GM23338 (cell line): ENCODE data around the gene ASB2. TPM values are rescaled to one million over a fixed set of nuclear protein-coding genes. Genes with fewer than 3 reads are reported as not detected.

Source experiments
- ATAC-seq: fragments of 200-7000 bp; cut with Tn5 transposase; 3 replicates; pipeline ENCODE4 v1.9.1; 2020
- DNase-seq: peaks from one replicate; pipeline ENCODE4 v3.0.0-alpha.2; 2015; ENCODE audit warnings: low spot score
- H2AFZ ChIP-seq: fragments of 200-600 bp; sonication (generic); 2 replicates; pipeline ENCODE4 v1.8.0; 2016; ENCODE audit warnings: antibody characterized with exemption, mild to moderate bottlenecking, moderate library complexity
- H3F3A ChIP-seq: fragments of 200-600 bp; sonication (generic); replicated peaks from 2 replicates; pipeline ENCODE4 v1.8.0; 2017; ENCODE audit warnings: antibody characterized with exemption, mixed run types, low read depth
- H3K27ac ChIP-seq: fragments of 200-600 bp; sonication (generic); 2 replicates; pipeline ENCODE4 v1.6.1; 2016; ENCODE audit warnings: low read depth
- H3K27me3 ChIP-seq: fragments of 200-600 bp; sonication (generic); 2 replicates; pipeline ENCODE4 v1.8.0; 2016; ENCODE audit warnings: mild to moderate bottlenecking, mixed run types, moderate library complexity; ENCODE audit not compliant: insufficient read depth
- H3K36me3 ChIP-seq: fragments of 200-600 bp; sonication (generic); 2 replicates; pipeline ENCODE4 v1.8.0; 2016; ENCODE audit warnings: mild to moderate bottlenecking; ENCODE audit not compliant: insufficient read depth
- H3K4me1 ChIP-seq: fragments of 200-600 bp; sonication (generic); 2 replicates; pipeline ENCODE4 v1.8.0; 2016; ENCODE audit warnings: mild to moderate bottlenecking, moderate library complexity; ENCODE audit not compliant: insufficient read depth
- H3K4me2 ChIP-seq: fragments of 200-600 bp; sonication (generic); 2 replicates; pipeline ENCODE4 v1.7.1; 2017; ENCODE audit warnings: mixed run types
- H3K4me3 ChIP-seq: fragments of 200-600 bp; sonication (generic); 2 replicates; pipeline ENCODE4 v1.6.1; 2016; ENCODE audit warnings: mixed run types
- H3K79me2 ChIP-seq: fragments of 200-600 bp; sonication (generic); replicated peaks from 2 replicates; pipeline ENCODE4 v1.8.0; 2017; ENCODE audit warnings: mild to moderate bottlenecking; ENCODE audit not compliant: insufficient read depth
- H3K9me2 ChIP-seq: fragments of 200-600 bp; sonication (generic); 2 replicates; pipeline ENCODE4 v1.8.0; 2017; ENCODE audit not compliant: insufficient read depth
- H4K20me1 ChIP-seq: fragments of 200-600 bp; sonication (generic); replicated peaks from 2 replicates; pipeline ENCODE4 v1.8.0; 2017; ENCODE audit warnings: mild to moderate bottlenecking; ENCODE audit not compliant: insufficient read depth
- H3K27ac Mint-ChIP-seq: 2 replicates; pipeline ENCODE4 v1.8.0; 2020; ENCODE audit warnings: inconsistent platforms, mild to moderate bottlenecking, moderate library complexity, mixed read lengths
- H3K27me3 Mint-ChIP-seq: 3 replicates; pipeline ENCODE4 v1.8.0; 2022; ENCODE audit warnings: low read depth, mild to moderate bottlenecking, moderate library complexity, mixed read lengths, inconsistent platforms; ENCODE audit not compliant: insufficient read depth, poor library complexity
- H3K36me3 Mint-ChIP-seq: 3 replicates; pipeline ENCODE4 v1.8.0; 2021; ENCODE audit warnings: low read depth, mild to moderate bottlenecking, inconsistent platforms, moderate library complexity, mixed read lengths
- H3K4me1 Mint-ChIP-seq: 3 replicates; pipeline ENCODE4 v1.8.0; 2020; ENCODE audit warnings: mild to moderate bottlenecking, inconsistent platforms, mixed read lengths
- H3K4me3 Mint-ChIP-seq: 3 replicates; pipeline ENCODE4 v1.8.0; 2021; ENCODE audit warnings: moderate library complexity, mild to moderate bottlenecking, inconsistent platforms, mixed read lengths
- H3K9me3 Mint-ChIP-seq: 3 replicates; pipeline ENCODE4 v1.8.0; 2020; ENCODE audit warnings: moderate library complexity, mild to moderate bottlenecking, inconsistent platforms, mixed read lengths
- CREB1 ChIP-seq: fragments of 250-450 bp; sonication (Bioruptor Pico); IDR thresholded peaks from 2 replicates; pipeline ENCODE4 v1.5.0; 2020; ENCODE audit warnings: low read depth, mild to moderate bottlenecking, moderate library complexity
- ETS1 ChIP-seq: IDR thresholded peaks from 2 replicates; pipeline ENCODE4 v1.6.1; 2016; ENCODE audit warnings: antibody characterized with exemption
- EZH2 ChIP-seq: fragments of 200-600 bp; sonication (generic); IDR thresholded peaks from one replicate; pipeline ENCODE4 v1.8.0; 2017; ENCODE audit warnings: antibody characterized with exemption, mild to moderate bottlenecking, low read depth; ENCODE audit not compliant: unreplicated experiment
- EZH2phosphoT487 ChIP-seq: fragments of 200-600 bp; sonication (generic); IDR thresholded peaks from one replicate; pipeline ENCODE4 v1.8.1; 2018; ENCODE audit warnings: antibody characterized with exemption; ENCODE audit not compliant: unreplicated experiment
- JUNB ChIP-seq: IDR thresholded peaks from one replicate; pipeline ENCODE4 v1.6.1; 2016; ENCODE audit warnings: antibody characterized with exemption; ENCODE audit not compliant: unreplicated experiment
- NANOG ChIP-seq: IDR thresholded peaks from 2 replicates; pipeline ENCODE4 v1.6.1; 2016; ENCODE audit warnings: antibody characterized with exemption, borderline replicate concordance
- POLR2AphosphoS5 ChIP-seq: IDR thresholded peaks from 2 replicates; pipeline ENCODE4 v1.6.1; 2016; ENCODE audit warnings: antibody characterized with exemption, low read depth
- REST ChIP-seq: IDR thresholded peaks from one replicate; pipeline ENCODE4 v1.6.1; 2018; ENCODE audit warnings: antibody characterized with exemption; ENCODE audit not compliant: unreplicated experiment
- STAT1 ChIP-seq: IDR thresholded peaks from one replicate; pipeline ENCODE4 v1.6.1; 2016; ENCODE audit warnings: antibody characterized with exemption; ENCODE audit not compliant: unreplicated experiment
- ZNF114 ChIP-seq: fragments of 250-450 bp; sonication (Bioruptor Pico); IDR thresholded peaks from 2 replicates; pipeline ENCODE4 v1.5.0; 2020; ENCODE audit warnings: mild to moderate bottlenecking, moderate library complexity
- ZNF331 ChIP-seq: fragments of 250-450 bp; sonication (Bioruptor Pico); IDR thresholded peaks from 2 replicates; pipeline ENCODE4 v1.5.0; 2020; ENCODE audit warnings: low read depth, mild to moderate bottlenecking, moderate library complexity
- polyA plus RNA-seq: library from polyadenylated mRNA; unstranded; fragments of >200 nt; fragmentation: Nextera tagmentation; extraction: Ambion mirVana; gene quantifications from 2 replicates; pipeline ENCODE4 v1.2.1, GENCODE V29; 2016
- total RNA-seq: library from RNA; depleted of rRNA; stranded (reverse); fragments of >200 nt; shearing (Covaris generic); gene quantifications from 2 replicates; pipeline ENCODE4 v1.2.3, GENCODE V29; 2014
- TF ChIP-seq, protein P1 (sequence below): fragments of 250-450 bp; sonication (Bioruptor Pico); IDR thresholded peaks from 2 replicates; pipeline ENCODE4 v1.5.0; 2020; ENCODE audit warnings: mild to moderate bottlenecking, moderate library complexity
- TF ChIP-seq, protein P2 (sequence below), 2 experiments: fragments of 200-600 bp in 1 of 2; sonication (generic) in 1 of 2; conservative IDR thresholded peaks; 2 replicates each; pipeline versions ENCODE4 v1.5.1 to v1.6.1; 2016 to 2017; ENCODE audit warnings: antibody characterized with exemption in 2 of 2, low read depth in 2 of 2, mild to moderate bottlenecking in 2 of 2, moderate library complexity in 1 of 2

ASB2 gene
- total and polyA plus RNA-seq, 2 experiments from 2014 or later = 1.2 to 1.7 TPM

- Mint-ChIP-seq H3K27ac (no peak overlapping the region), H3K4me1 (no peaks in the 10 kb centered on the region), H3K4me3 (no peak overlapping the region), H3K9me3 (no peaks in the 10 kb centered on the region; the same call in 2 of the 3 replicates), H3K36me3 (no peaks in the 10 kb centered on the region), H3K27me3 (no peaks in the 10 kb centered on the region)
- Histone ChIP-seq H4K20me1 (no peaks in the 10 kb centered on the region), H3K4me3 (no peak overlapping the region), H3F3A (no peaks in the 10 kb centered on the region), H3K27ac (no peak overlapping the region), H3K4me1 (no peaks in the 10 kb centered on the region), H3K36me3 (no peaks in the 10 kb centered on the region), H3K79me2 (no peaks in the 10 kb centered on the region), H3K4me2 (no peak overlapping the region), H2AFZ (no peak overlapping the region), H3K27me3 (no peaks in the 10 kb centered on the region), H3K9me2 (no peaks in the 10 kb centered on the region; the same call in 1 of the 2 replicates)
- TF ChIP-seq POLR2AphosphoS5 = no peak
- no peak for TF ChIP-seq EZH2phosphoT487
- no peak for TF ChIP-seq JUNB
- TF ChIP-seq STAT1 = no peak
- no peak for TF ChIP-seq ZNF114 (CRISPR knock-in tag)
- TF ChIP-seq CREB1 (CRISPR knock-in tag) = no peak
- no peak for TF ChIP-seq NANOG
- TF ChIP-seq REST = no peak
- TF ChIP-seq, protein P1, sequence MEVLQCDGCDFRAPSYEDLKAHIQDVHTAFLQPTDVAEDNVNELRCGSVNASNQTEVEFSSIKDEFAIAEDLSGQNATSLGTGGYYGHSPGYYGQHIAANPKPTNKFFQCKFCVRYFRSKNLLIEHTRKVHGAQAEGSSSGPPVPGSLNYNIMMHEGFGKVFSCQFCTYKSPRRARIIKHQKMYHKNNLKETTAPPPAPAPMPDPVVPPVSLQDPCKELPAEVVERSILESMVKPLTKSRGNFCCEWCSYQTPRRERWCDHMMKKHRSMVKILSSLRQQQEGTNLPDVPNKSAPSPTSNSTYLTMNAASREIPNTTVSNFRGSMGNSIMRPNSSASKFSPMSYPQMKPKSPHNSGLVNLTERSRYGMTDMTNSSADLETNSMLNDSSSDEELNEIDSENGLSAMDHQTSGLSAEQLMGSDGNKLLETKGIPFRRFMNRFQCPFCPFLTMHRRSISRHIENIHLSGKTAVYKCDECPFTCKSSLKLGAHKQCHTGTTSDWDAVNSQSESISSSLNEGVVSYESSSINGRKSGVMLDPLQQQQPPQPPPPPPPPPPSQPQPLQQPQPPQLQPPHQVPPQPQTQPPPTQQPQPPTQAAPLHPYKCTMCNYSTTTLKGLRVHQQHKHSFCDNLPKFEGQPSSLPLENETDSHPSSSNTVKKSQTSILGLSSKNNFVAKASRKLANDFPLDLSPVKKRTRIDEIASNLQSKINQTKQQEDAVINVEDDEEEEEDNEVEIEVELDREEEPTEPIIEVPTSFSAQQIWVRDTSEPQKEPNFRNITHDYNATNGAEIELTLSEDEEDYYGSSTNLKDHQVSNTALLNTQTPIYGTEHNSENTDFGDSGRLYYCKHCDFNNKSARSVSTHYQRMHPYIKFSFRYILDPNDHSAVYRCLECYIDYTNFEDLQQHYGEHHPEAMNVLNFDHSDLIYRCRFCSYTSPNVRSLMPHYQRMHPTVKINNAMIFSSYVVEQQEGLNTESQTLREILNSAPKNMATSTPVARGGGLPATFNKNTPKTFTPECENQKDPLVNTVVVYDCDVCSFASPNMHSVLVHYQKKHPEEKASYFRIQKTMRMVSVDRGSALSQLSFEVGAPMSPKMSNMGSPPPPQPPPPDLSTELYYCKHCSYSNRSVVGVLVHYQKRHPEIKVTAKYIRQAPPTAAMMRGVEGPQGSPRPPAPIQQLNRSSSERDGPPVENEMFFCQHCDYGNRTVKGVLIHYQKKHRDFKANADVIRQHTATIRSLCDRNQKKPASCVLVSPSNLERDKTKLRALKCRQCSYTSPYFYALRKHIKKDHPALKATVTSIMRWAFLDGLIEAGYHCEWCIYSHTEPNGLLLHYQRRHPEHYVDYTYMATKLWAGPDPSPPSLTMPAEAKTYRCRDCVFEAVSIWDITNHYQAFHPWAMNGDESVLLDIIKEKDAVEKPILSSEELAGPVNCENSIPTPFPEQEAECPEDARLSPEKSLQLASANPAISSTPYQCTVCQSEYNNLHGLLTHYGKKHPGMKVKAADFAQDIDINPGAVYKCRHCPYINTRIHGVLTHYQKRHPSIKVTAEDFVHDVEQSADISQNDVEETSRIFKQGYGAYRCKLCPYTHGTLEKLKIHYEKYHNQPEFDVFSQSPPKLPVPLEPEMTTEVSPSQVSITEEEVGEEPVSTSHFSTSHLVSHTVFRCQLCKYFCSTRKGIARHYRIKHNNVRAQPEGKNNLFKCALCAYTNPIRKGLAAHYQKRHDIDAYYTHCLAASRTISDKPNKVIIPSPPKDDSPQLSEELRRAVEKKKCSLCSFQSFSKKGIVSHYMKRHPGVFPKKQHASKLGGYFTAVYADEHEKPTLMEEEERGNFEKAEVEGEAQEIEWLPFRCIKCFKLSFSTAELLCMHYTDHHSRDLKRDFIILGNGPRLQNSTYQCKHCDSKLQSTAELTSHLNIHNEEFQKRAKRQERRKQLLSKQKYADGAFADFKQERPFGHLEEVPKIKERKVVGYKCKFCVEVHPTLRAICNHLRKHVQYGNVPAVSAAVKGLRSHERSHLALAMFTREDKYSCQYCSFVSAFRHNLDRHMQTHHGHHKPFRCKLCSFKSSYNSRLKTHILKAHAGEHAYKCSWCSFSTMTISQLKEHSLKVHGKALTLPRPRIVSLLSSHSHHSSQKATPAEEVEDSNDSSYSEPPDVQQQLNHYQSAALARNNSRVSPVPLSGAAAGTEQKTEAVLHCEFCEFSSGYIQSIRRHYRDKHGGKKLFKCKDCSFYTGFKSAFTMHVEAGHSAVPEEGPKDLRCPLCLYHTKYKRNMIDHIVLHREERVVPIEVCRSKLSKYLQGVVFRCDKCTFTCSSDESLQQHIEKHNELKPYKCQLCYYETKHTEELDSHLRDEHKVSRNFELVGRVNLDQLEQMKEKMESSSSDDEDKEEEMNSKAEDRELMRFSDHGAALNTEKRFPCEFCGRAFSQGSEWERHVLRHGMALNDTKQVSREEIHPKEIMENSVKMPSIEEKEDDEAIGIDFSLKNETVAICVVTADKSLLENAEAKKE (CRISPR knock-in tag) = no peak
- no peak for TF ChIP-seq ZNF331
- TF ChIP-seq ETS1 = no peak
- no peak for TF ChIP-seq EZH2
- TF ChIP-seq, protein P2, sequence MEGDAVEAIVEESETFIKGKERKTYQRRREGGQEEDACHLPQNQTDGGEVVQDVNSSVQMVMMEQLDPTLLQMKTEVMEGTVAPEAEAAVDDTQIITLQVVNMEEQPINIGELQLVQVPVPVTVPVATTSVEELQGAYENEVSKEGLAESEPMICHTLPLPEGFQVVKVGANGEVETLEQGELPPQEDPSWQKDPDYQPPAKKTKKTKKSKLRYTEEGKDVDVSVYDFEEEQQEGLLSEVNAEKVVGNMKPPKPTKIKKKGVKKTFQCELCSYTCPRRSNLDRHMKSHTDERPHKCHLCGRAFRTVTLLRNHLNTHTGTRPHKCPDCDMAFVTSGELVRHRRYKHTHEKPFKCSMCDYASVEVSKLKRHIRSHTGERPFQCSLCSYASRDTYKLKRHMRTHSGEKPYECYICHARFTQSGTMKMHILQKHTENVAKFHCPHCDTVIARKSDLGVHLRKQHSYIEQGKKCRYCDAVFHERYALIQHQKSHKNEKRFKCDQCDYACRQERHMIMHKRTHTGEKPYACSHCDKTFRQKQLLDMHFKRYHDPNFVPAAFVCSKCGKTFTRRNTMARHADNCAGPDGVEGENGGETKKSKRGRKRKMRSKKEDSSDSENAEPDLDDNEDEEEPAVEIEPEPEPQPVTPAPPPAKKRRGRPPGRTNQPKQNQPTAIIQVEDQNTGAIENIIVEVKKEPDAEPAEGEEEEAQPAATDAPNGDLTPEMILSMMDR (conservative IDR thresholded peaks at IDR 0.05; ENCODE audit: low read depth in 2 of 2) = no peak
- DNase-seq (no peak), ATAC-seq (no peak)
These were observed 61.2 kb downstream of the ASB2 start for GRCh38 chr14:93915070-93915705.
